Motor neuron (in vitro differentiated cells): Measurements from ENCODE around the gene PHLDB3. TPM values are rescaled to one million over a fixed set of nuclear protein-coding genes. Genes with fewer than 3 reads are reported as not detected.

Experiments used
- ATAC-seq, 8 experiments: fragments of 200-7000 bp; cut with Tn5 transposase; replicated peaks in 6 of 8; 2 replicates each; pipeline ENCODE4 v1.8.0; 2021; ENCODE audit warnings: mild to moderate bottlenecking in 8 of 8, moderate library complexity in 8 of 8
- H3K27ac ChIP-seq, 2 donors: fragments of 250-450 bp; sonication (Bioruptor Pico); 2 replicates each; pipeline ENCODE4 v1.9.0; 2021; ENCODE audit warnings: antibody characterized with exemption in 2 of 2, mild to moderate bottlenecking in 2 of 2, moderate library complexity in 1 of 2
- H3K4me1 ChIP-seq, 2 donors: fragments of 250-450 bp; sonication (Bioruptor Pico); replicated peaks in 1 of 2; 2 replicates each; pipeline ENCODE4 v1.6.1; 2021; ENCODE audit warnings: antibody characterized with exemption in 2 of 2, mild to moderate bottlenecking in 2 of 2, moderate library complexity in 1 of 2
- H3K4me3 ChIP-seq, 5 donors: fragments of 250-450 bp; sonication (Bioruptor Pico); 2 replicates each; pipeline ENCODE4 v1.9.0; 2021; ENCODE audit warnings: antibody characterized with exemption in 5 of 5, mild to moderate bottlenecking in 5 of 5, moderate library complexity in 4 of 5
- WGBS, 10 experiments: fragments of 450-650 bp; shearing (Covaris generic); methylation state at CpG; one replicate each; pipeline ENCODE4 v1.0.0; 2022; 5-methylcytosine and 5-hydroxymethylcytosine counted together
- in situ Hi-C, 9 experiments: fragments of 400-800 bp; cut with MboI; loops; one replicate each; pipeline ENCODE4 v1.15.0; 2021; ENCODE audit warnings: low sequenced_read_pairs in 9 of 9, low pct_unique_long_range_greater_than_20kb in 2 of 9; ENCODE audit not compliant: unreplicated experiment in 9 of 9
- total RNA-seq, 8 experiments: library from RNA; unstranded; fragments of 300-600 nt; gene quantifications; 2 replicates each; pipeline versions ENCODE4 v1.2.3 to v1.2.4, GENCODE V29; 2022

Gene PHLDB3
- total RNA-seq, 8 experiments from 2014 or later: 3.9 to 17.7 (median 13.2) TPM

DNA sequence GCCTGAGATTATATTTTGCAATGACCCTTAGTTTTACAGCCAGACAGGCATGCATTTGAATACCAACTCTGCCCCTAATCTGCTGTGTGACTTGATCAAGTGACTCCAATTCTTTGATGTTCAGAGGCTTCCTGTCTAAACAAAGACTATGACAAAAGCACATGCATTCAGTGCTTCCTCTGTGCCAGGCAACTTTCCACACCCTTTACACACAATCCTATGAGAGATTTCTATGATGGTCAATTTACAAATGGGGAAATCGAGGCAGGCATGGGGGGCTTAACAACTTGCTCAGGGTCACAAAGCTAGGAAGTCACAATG, 35.4 kb downstream of the PHLDB3 start:
- 29 to 60% (median 43%) methylated on average over 1 of the region's 1 CpG; no CpG with 5 or more reads in 6 of the 10 experiments for WGBS, 10 experiments
- ATAC-seq: no peak
- in situ Hi-C loops: no loop called here
- Histone ChIP-seq H3K27ac (no peak overlapping the region), H3K4me1 (no peaks in the 10 kb centered on the region), H3K4me3 (no peak overlapping the region)

DNA sequence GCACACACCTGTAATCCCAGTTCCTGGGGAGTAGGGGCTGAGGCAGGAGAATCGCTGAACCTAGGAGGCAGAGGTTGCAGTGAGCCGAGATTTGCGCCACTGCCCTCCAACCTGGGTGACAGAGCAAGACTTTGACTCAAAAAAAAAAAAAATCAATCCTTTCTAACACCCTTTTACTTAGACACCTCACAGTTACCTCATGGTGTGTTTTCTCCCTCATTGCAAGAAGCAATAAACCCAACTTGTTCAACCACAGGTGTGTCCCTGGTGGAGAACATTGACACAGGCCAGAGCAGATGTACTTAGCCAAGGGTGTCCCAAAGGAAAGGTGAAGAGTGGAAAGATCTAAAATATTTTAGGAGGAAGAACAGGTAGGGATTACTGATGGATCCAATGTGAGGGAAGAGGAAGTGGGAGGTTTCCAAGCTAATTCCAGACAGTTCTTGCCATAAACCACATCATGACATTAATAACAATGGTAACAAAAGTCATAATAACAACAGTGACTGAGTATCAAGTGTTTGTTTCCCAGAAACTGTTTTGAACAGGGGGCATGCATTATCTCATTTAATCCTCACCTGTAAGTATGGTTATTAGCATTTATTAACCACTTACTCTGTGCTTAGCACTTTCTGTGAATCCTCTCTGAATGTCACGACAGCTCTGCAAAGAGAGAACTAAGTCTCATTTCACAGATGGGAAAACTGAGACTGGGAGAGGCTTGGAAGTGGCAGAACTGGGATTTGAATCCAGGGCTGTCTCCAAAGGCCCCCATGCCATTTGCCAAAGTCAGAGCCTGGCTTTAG, 36.0 kb downstream of the PHLDB3 start:
- no peak overlapping the region for H3K4me3 ChIP-seq
- H3K27ac ChIP-seq: no peak overlapping the region
- in situ Hi-C loops: no loop called here
- no peaks in the 10 kb centered on the region for H3K4me1 ChIP-seq
- ATAC-seq: no peak
- WGBS, 10 experiments: 60 to 100% (median 83%) methylated on average over 1 to 4 of the region's 4 CpGs; no CpG with 5 or more reads in 2 of the 10 experiments

GRCh38 chr19:43467730-43468129, 36.8 kb downstream of the PHLDB3 start:
- no peaks in the 10 kb centered on the region for H3K4me1 ChIP-seq
- 33 to 90% (median 67%) methylated on average over 1 to 4 of the region's 4 CpGs; no CpG with 5 or more reads in 1 of the 10 experiments for WGBS, 10 experiments
- H3K27ac ChIP-seq: no peak overlapping the region
- no peak for ATAC-seq
- in situ Hi-C loops: no loop called here
- no peak overlapping the region for H3K4me3 ChIP-seq

GRCh38 chr19:43467276-43467675, 37.3 kb downstream of the PHLDB3 start:
- WGBS, 10 experiments: 43 to 100% (median 70%) methylated on average over 1 to 6 of the region's 6 CpGs; no CpG with 5 or more reads in 2 of the 10 experiments
- H3K27ac ChIP-seq: no peak overlapping the region

DNA sequence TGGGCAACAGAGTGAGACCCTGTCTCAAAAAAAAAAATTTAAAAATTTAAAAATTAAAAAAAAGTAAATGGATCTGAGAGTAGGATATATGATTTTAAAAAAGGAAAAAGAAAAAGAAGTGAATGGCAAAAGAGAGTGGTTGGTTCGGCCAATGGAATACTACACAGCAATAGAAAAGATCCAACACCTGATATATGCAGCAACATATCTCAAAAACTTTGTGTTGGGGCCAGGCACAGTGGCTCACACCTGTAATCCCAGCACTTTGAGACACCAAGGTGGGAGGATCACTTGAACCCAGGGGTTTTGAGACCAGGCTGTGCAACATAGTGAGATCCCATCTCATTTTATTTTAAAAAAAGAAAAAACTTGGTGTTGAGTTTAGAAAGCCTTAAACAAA, 37.8 kb downstream of the PHLDB3 start:
- in situ Hi-C loops: no loop called here
- 67 to 100% (median 90%) methylated on average over 1 of the region's 1 CpG for WGBS, 10 experiments
- no peak for ATAC-seq

More at GRCh38 chr19:43467276-43467675, 37.3 kb downstream of the PHLDB3 start:
- Histone ChIP-seq H3K4me1 (no peaks in the 10 kb centered on the region), H3K4me3 (no peak overlapping the region)
- in situ Hi-C loops: no loop called here
- no peak for ATAC-seq

GRCh38 chr19:43465468-43466120, 39.0 kb downstream of the PHLDB3 start, which contains the start of gene LYPD3:
Gene LYPD3 (minus strand): TSS chr19:43465608. CDS start chr19:43465571, 37 bp downstream.
- peak in 3 of 8 experiments; percentile 2 to 4 (median 4) for ATAC-seq
- peak within 1 kb of the TSS; percentile 44 to 70 (median 59) for H3K4me3 ChIP-seq
- in situ Hi-C loops: no loop called here
- peak within 1 kb of the TSS; percentile 78 to 82 for H3K27ac ChIP-seq
- no peaks in the 10 kb centered on the region for H3K4me1 ChIP-seq
- WGBS, 10 experiments: 0 to 100% (median 50%) methylated on average over 1 to 8 of the region's 24 CpGs; no CpG with 5 or more reads in 3 of the 10 experiments

More for the DNA sequence above, 37.8 kb downstream of the PHLDB3 start:
- H3K27ac ChIP-seq: no peak overlapping the region
- no peak overlapping the region for H3K4me3 ChIP-seq
- no peaks in the 10 kb centered on the region for H3K4me1 ChIP-seq

DNA sequence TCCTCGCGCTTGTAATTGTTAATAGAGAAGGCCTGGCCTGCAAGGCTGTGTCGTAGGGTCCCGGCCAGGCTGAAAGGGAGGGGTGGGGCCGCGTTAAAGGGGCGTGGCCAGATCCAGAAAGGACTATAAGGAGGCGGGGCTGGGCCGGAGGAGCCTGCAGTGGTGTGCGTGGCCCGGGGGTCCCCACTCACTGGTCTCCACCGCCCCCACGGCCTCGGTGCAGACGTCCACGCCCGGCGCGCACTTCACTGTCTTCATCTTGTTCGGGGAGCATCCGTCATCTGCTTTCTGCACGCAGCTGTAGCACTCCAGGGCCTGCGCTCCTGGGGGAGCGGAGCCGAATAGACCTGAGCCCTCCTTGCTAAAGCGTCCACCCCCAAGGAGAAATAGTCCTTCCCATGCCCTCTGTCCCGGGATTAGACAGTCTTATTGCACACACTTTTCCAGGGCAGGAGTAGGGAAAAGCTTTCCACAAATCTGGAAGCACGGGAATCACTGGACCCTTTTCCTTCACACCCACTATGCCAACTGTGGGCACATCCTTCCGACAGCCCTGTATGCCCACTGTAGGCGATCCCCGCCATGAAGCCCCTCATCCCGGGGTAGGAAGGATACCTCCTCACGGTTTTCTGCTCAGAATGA, 40.3 kb downstream of the PHLDB3 start:
- H3K27ac ChIP-seq: peak overlapping the region; percentile 78 to 82
- in situ Hi-C loops: no loop called here
- WGBS, 10 experiments: 10 to 92% (median 31%) methylated on average over 2 to 13 of the region's 33 CpGs; no CpG with 5 or more reads in 2 of the 10 experiments
- peak overlapping the region; percentile 44 to 70 (median 59) for H3K4me3 ChIP-seq
- H3K4me1 ChIP-seq: no peaks in the 10 kb centered on the region
- ATAC-seq: peak in 5 of 8 experiments; percentile 75 to 81 (median 80)

- in situ Hi-C loops: no loop called here
- Histone ChIP-seq H3K4me3 (peak overlapping the region; percentile 44 to 70 (median 59)), H3K4me1 (no peaks in the 10 kb centered on the region), H3K27ac (peak overlapping the region; percentile 78 to 82)
- peak; percentile 71 to 86 (median 83) for ATAC-seq
- 0% methylated on average over 1 to 8 of the region's 57 CpGs; no CpG with 5 or more reads in 7 of the 10 experiments for WGBS, 10 experiments
Observed at GRCh38 chr19:43463381-43464133, 41.0 kb downstream of the PHLDB3 start.

GRCh38 chr19:43462785-43463380, 41.7 kb downstream of the PHLDB3 start:
- in situ Hi-C loops: no loop called here
- Histone ChIP-seq H3K4me3 (peak overlapping the region; percentile 44 to 70 (median 59)), H3K27ac (no peak overlapping the region), H3K4me1 (no peaks in the 10 kb centered on the region)
- 4 to 80% (median 25%) methylated on average over 1 to 10 of the region's 33 CpGs; no CpG with 5 or more reads in 4 of the 10 experiments for WGBS, 10 experiments
- no peak for ATAC-seq

DNA sequence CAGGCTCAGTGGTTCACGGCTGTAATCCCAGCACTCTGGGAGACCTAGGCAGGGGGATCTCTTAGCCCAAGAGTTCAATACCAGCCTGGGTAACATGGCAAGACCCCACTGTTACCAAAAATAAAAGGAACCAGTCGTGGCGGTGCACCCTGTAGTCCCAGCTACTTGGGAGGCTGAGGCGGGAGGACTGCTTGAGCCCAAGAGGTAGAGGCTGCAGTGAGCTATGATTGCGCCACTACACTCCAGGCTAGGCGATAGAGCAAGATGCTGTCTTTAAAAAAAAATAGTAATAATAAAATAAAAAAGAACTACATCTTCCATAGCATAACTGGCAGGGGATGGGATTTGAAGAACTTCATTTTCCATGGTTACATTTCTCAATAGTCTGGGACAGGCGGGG, 42.2 kb downstream of the PHLDB3 start:
- in situ Hi-C loops: no loop called here
- Histone ChIP-seq H3K4me3 (peak overlapping the region in 3 of 5 donors; percentile 57 to 69 (median 59)), H3K27ac (no peak overlapping the region), H3K4me1 (no peaks in the 10 kb centered on the region)
- WGBS, 10 experiments: 40 to 100% (median 81%) methylated on average over 1 to 5 of the region's 7 CpGs; no CpG with 5 or more reads in 1 of the 10 experiments
- ATAC-seq: no peak

DNA sequence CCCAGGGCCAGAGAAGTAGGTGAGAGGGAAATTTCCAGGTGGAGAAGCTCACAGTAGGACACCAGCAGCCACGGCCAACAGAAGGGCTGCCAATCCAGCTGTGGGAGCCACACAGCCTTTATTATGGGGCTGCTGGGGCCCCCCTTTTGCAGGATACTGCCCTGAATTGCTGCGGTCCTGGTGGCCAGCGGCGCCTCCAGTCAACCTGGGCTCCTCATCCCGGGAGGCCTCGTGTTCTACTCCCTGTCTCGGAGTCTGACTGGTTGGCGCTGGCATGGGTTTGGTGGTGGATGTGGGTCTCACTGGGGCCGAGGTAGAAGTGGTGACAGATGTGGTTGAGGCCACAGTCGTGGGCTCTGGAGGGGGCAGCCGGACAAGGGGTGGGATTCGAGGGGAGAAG, 43.2 kb downstream of the PHLDB3 start:
- ATAC-seq: no peak
- Histone ChIP-seq H3K4me1 (no peaks in the 10 kb centered on the region), H3K27ac (no peak overlapping the region), H3K4me3 (no peak overlapping the region)
- 60 to 100% (median 80%) methylated on average over 1 to 6 of the region's 12 CpGs; no CpG with 5 or more reads in 6 of the 10 experiments for WGBS, 10 experiments
- in situ Hi-C loops: no loop called here

- no peak overlapping the region for H3K27ac ChIP-seq
- ATAC-seq: no peak
- in situ Hi-C loops: no loop called here
- WGBS, 10 experiments: 40 to 100% (median 54%) methylated on average over 1 to 8 of the region's 16 CpGs; no CpG with 5 or more reads in 4 of the 10 experiments
- H3K4me1 ChIP-seq: no peaks in the 10 kb centered on the region
- no peak overlapping the region for H3K4me3 ChIP-seq
Observed at GRCh38 chr19:43460362-43461016, 44.1 kb downstream of the PHLDB3 start.
